SK-N-SH treated with all-trans-retinoic acid at 6 μM for 48 hours (cell line): ENCODE data around the gene NOD2.

Experiments used
- ATAC-seq: fragments of 200-7000 bp; cut with Tn5 transposase; 3 replicates; pipeline ENCODE4 v1.9.1; 2020; ENCODE audit warnings: mild to moderate bottlenecking, moderate library complexity
- ARNTL ChIP-seq: fragments of 450-650 bp; formaldehyde crosslinking; IDR thresholded peaks from 2 replicates; pipeline ENCODE4 v1.5.0; 2020; ENCODE audit warnings: low read depth, mild to moderate bottlenecking, moderate library complexity, borderline replicate concordance
- BACH2 ChIP-seq: fragments of 250-450 bp; sonication (Bioruptor Pico); IDR thresholded peaks from 2 replicates; pipeline ENCODE4 v1.9.0; 2021; ENCODE audit warnings: mild to moderate bottlenecking, borderline replicate concordance
- CSDC2 ChIP-seq: fragments of 250-450 bp; sonication (Bioruptor Pico); IDR thresholded peaks from 2 replicates; pipeline ENCODE4 v1.5.0; 2020; ENCODE audit warnings: mild to moderate bottlenecking, moderate library complexity
- CSRNP3 ChIP-seq: fragments of 250-450 bp; sonication (Bioruptor Pico); IDR thresholded peaks from 2 replicates; pipeline ENCODE4 v1.5.1; 2021; ENCODE audit warnings: mild to moderate bottlenecking, moderate library complexity
- GLIS3 ChIP-seq: fragments of 250-450 bp; sonication (Bioruptor Pico); IDR thresholded peaks from 2 replicates; pipeline ENCODE4 v1.5.0; 2020; ENCODE audit warnings: mild to moderate bottlenecking, moderate library complexity
- OSR1 ChIP-seq: fragments of 250-450 bp; sonication (Bioruptor Pico); IDR thresholded peaks from 2 replicates; pipeline ENCODE4 v1.8.0; 2022; ENCODE audit warnings: moderate library complexity, mild to moderate bottlenecking, inconsistent platforms
- POU6F1 ChIP-seq: fragments of 250-450 bp; sonication (Bioruptor Pico); IDR thresholded peaks from 2 replicates; pipeline ENCODE4 v1.8.0; 2021; ENCODE audit warnings: low read depth, mild to moderate bottlenecking, moderate library complexity, borderline replicate concordance
- PPARA ChIP-seq: fragments of 250-450 bp; sonication (Bioruptor Pico); IDR thresholded peaks from 2 replicates; pipeline ENCODE4 v1.5.0; 2020; ENCODE audit warnings: mild to moderate bottlenecking, borderline replicate concordance
- RARB ChIP-seq: fragments of 250-450 bp; sonication (Bioruptor Pico); IDR thresholded peaks from 2 replicates; pipeline ENCODE4 v1.8.0; 2021; ENCODE audit warnings: mild to moderate bottlenecking, moderate library complexity
- SNAI2 ChIP-seq: fragments of 250-450 bp; sonication (Bioruptor Pico); IDR thresholded peaks from 2 replicates; pipeline ENCODE4 v1.5.0; 2020; ENCODE audit warnings: mild to moderate bottlenecking, moderate library complexity
- TCF4 ChIP-seq: fragments of 250-450 bp; sonication (Bioruptor Pico); IDR thresholded peaks from 2 replicates; pipeline ENCODE4 v1.8.0; 2021; ENCODE audit warnings: mild to moderate bottlenecking, moderate library complexity, borderline replicate concordance
- TOX ChIP-seq: fragments of 250-450 bp; sonication (Bioruptor Pico); IDR thresholded peaks from 2 replicates; pipeline ENCODE4 v1.8.0; 2021; ENCODE audit warnings: mild to moderate bottlenecking, moderate library complexity, borderline replicate concordance
- TSHZ2 ChIP-seq: fragments of 250-450 bp; sonication (Bioruptor Pico); IDR thresholded peaks from 2 replicates; pipeline ENCODE4 v1.5.0; 2020; ENCODE audit warnings: mild to moderate bottlenecking, moderate library complexity
- ZFP3 ChIP-seq: fragments of 250-450 bp; sonication (Bioruptor Pico); IDR thresholded peaks from 2 replicates; pipeline ENCODE4 v1.5.0; 2020; ENCODE audit warnings: mild to moderate bottlenecking, moderate library complexity
- ZFP30 ChIP-seq: fragments of 450-650 bp; formaldehyde crosslinking; IDR thresholded peaks from 2 replicates; pipeline ENCODE4 v1.5.0; 2022; ENCODE audit warnings: mild to moderate bottlenecking, moderate library complexity
- ZNF565 ChIP-seq: fragments of 450-650 bp; formaldehyde crosslinking; conservative IDR thresholded peaks from 2 replicates; pipeline ENCODE4 v1.5.0; 2020; ENCODE audit warnings: low read depth, mild to moderate bottlenecking, moderate library complexity
- ZNF70 ChIP-seq: fragments of 450-650 bp; formaldehyde crosslinking; IDR thresholded peaks from 2 replicates; pipeline ENCODE4 v1.5.0; 2020; ENCODE audit warnings: mild to moderate bottlenecking, moderate library complexity
- ZNF8 ChIP-seq: fragments of 450-650 bp; formaldehyde crosslinking; IDR thresholded peaks from 2 replicates; pipeline ENCODE4 v1.5.0; 2020; ENCODE audit warnings: mild to moderate bottlenecking, moderate library complexity

NOD2 gene

GRCh38 chr16:50692999-50693781 lies at the start of gene NOD2:
NOD2 (plus strand) TSS chr16:50693606; CDS start chr16:50699496, 5,890 bp downstream.
- no peak for TF ChIP-seq ZFP30
- TF ChIP-seq, all 23 proteins: peak for 0
- ATAC-seq: peak; percentile 52; the same call in 2 of the 3 replicates

GRCh38 chr16:50644245-50644644 lies 49.2 kb upstream of the NOD2 start:
- no peak for ATAC-seq
- no peak for TF ChIP-seq BACH2 (CRISPR knock-in tag)
- TF ChIP-seq SNAI2: no peak

GRCh38 chr16:50644729-50645128 lies 48.7 kb upstream of the NOD2 start:
- ATAC-seq: no peak

GRCh38 chr16:50645563-50646220 lies 47.7 kb upstream of the NOD2 start:
- no peak for ATAC-seq
- TF ChIP-seq TOX (CRISPR knock-in tag): no peak
- no peak for TF ChIP-seq TSHZ2 (CRISPR knock-in tag)
- TF ChIP-seq ZFP3 (CRISPR knock-in tag): no peak
- no peak for TF ChIP-seq CSRNP3 (CRISPR knock-in tag)
- TF ChIP-seq SNAI2: no peak
- TF ChIP-seq ZNF8 (CRISPR knock-in tag): no peak
- TF ChIP-seq ZFP30: no peak
- TF ChIP-seq GLIS3 (CRISPR knock-in tag): no peak
- TF ChIP-seq ARNTL (CRISPR knock-in tag): no peak
- no peak for TF ChIP-seq CSDC2 (CRISPR knock-in tag)
- TF ChIP-seq RARB: no peak
- no peak for TF ChIP-seq POU6F1

More at GRCh38 chr16:50644729-50645128, 48.7 kb upstream of the NOD2 start:
- no peak for TF ChIP-seq SNAI2
- no peak for TF ChIP-seq GLIS3 (CRISPR knock-in tag)
- TF ChIP-seq RARB: no peak
- no peak for TF ChIP-seq TSHZ2 (CRISPR knock-in tag)
- TF ChIP-seq OSR1 (CRISPR knock-in tag): no peak
- TF ChIP-seq TCF4 (CRISPR knock-in tag): no peak
- TF ChIP-seq ZFP30: no peak
- TF ChIP-seq CSDC2 (CRISPR knock-in tag): no peak
- TF ChIP-seq TOX (CRISPR knock-in tag): no peak
- no peak for TF ChIP-seq PPARA (CRISPR knock-in tag)
- no peak for TF ChIP-seq ZNF70 (CRISPR knock-in tag)
- no peak for TF ChIP-seq BACH2 (CRISPR knock-in tag)
- TF ChIP-seq ZNF565: no peak
- TF ChIP-seq ZNF8 (CRISPR knock-in tag): no peak
